ENCODE results near the gene MTERF2. TPM values are rescaled to one million over a fixed set of nuclear protein-coding genes. Genes with fewer than 3 reads are reported as not detected.

Gene MTERF2, protein sequence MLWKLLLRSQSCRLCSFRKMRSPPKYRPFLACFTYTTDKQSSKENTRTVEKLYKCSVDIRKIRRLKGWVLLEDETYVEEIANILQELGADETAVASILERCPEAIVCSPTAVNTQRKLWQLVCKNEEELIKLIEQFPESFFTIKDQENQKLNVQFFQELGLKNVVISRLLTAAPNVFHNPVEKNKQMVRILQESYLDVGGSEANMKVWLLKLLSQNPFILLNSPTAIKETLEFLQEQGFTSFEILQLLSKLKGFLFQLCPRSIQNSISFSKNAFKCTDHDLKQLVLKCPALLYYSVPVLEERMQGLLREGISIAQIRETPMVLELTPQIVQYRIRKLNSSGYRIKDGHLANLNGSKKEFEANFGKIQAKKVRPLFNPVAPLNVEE
- 10 to 100 TPM in 3 of 4 donors, 1 to 10 TPM in 1; 3.8 to 31.5 (median 18.6) TPM for total RNA-seq

DNA sequence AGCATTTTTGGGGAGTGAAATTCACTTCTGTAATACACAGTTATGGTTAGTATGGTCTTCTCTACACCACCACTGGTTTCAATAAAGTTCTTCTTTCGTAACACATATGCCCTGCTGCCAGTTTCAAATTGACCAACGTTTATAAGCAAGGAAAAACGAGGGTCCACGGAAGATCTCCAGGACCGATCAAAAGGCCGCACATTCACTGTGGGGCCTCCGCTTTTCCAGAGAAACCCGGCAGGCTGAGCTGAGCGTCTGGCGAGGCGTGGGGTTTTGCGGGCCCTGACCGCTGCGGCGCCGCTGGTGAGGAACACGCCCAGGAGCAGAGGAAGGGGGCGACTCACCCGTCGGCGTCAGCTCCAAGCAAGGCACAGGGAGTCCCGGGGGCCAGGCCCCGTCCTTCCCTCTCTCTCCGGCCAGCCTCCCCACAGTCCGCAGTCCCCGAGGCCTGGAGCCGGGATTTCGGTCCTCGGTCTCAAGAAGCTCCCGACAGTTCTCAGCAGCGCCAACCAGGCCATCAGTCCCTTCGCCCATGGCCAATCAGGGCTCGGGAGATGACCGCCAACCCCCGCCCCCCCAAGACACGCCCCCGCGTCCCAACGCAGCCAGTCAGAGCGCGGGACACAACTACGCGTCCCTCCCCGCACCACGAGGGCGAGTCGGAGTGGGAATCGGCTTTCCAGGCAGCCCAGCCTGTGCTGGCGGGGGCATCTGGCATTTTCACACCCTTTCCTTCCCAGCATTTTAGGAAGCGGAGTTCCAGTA, at the start of gene MTERF2:
MTERF2 (minus strand) TSS at position 522 of the 765 bp plus-strand sequence. CDS start 8,432 bp downstream, outside the sequence.
- H3K27me3 ChIP-seq: no peaks in the 10 kb centered on the region
- H3K4me1 ChIP-seq: no peaks in the 10 kb centered on the region

DNA sequence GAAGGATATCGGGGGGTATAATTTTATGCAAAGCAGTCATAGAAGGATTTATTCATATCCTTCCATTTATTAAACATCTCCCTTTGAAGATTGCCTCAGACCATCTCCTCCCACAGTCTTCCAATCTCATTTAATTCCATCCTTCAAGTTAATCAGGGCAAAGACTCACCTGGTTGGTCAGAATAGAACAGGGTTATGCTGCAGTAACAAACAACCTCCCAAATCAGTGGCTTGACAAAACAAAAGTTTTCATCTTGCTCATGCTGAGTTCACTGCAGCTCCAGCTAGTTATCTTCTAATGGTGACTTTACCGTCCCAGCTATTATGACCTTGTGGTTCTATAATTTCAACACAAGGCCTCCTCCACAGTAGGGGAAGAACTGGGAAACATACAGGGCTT, 48.8 kb upstream of the MTERF2 start:
- H3K9me3 ChIP-seq: no peaks in the 10 kb centered on the region

More for the DNA sequence above, at the start of gene MTERF2:
- DNase-seq: peak; percentile 91 to 92
- Histone ChIP-seq H3K9me3 (no peaks in the 10 kb centered on the region), H3K36me3 (no peaks in the 10 kb centered on the region), H3K27ac (peak within 1 kb of the TSS; percentile 90 to 91), H3K4me3 (peak within 1 kb of the TSS; percentile 62 to 83)
- TF ChIP-seq POLR2A (IDR thresholded peaks at IDR 0.05): peak; percentile 68 to 82
- TF ChIP-seq, protein P1, sequence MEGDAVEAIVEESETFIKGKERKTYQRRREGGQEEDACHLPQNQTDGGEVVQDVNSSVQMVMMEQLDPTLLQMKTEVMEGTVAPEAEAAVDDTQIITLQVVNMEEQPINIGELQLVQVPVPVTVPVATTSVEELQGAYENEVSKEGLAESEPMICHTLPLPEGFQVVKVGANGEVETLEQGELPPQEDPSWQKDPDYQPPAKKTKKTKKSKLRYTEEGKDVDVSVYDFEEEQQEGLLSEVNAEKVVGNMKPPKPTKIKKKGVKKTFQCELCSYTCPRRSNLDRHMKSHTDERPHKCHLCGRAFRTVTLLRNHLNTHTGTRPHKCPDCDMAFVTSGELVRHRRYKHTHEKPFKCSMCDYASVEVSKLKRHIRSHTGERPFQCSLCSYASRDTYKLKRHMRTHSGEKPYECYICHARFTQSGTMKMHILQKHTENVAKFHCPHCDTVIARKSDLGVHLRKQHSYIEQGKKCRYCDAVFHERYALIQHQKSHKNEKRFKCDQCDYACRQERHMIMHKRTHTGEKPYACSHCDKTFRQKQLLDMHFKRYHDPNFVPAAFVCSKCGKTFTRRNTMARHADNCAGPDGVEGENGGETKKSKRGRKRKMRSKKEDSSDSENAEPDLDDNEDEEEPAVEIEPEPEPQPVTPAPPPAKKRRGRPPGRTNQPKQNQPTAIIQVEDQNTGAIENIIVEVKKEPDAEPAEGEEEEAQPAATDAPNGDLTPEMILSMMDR (IDR thresholded peaks at IDR 0.05): no peak
- intact Hi-C loops (cut with DNase I; ENCODE audit: low total_unique reads): loop anchor here (10.0 kb wide), 1 partner anchor 108 kb away; the partner anchor contains the start of gene CRY1

DNA sequence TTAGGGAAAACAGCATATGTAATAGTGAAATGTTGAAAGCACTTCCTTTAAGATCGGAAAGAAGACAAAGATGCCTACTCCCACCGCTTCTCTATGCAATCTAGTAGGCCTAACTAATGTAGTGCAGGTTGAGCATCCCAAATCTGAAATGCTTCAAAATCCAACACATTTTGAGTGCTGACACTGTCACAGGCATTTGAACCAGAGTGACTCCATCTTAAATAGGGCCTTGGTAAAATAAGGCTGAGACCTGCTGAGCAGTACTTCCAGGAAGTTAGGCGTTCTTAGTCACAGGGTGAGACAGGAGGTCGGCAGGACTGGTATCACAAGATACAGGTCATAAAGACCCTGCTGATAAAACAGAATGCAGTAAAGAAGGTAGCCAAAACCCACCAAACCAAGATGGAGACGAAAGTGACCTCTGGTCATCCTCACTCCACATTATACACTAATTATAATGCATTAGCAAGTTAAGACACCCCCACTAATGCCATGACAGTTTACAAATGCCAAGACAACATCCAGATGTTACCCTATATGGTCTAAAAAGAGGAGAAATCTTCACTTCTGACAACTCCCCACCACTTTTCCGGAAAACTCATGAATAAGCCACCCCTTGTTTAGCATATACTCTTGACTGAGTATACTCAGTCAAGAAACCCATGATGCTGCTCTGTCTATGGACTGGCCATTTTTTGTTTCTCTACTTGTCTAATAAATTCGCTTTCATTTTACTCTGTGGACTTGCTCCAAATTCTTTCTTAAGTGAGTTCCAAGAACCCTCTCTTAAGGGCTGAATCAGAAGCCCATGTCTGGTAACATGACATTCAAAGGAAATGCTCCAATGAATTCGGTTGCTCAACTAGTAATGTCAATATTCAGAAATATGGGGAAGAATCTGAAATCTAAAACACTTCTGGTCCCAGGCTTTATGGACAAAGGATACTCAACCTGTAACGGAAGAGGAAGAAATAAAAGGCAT, 47.1 kb upstream of the MTERF2 start:
- no peak for DNase-seq
- no peaks in the 10 kb centered on the region for H3K9me3 ChIP-seq
- H3K27ac ChIP-seq: no peak overlapping the region
- intact Hi-C loops (cut with DNase I; ENCODE audit: low total_unique reads): no loop called here
- TF ChIP-seq POLR2A (IDR thresholded peaks at IDR 0.05): no peak
- TF ChIP-seq, protein P1 (IDR thresholded peaks at IDR 0.05): no peak
- no peaks in the 10 kb centered on the region for H3K4me1 ChIP-seq
- H3K36me3 ChIP-seq: no peaks in the 10 kb centered on the region
- H3K27me3 ChIP-seq: no peaks in the 10 kb centered on the region
- H3K4me3 ChIP-seq: no peak overlapping the region

More for the DNA sequence above, 48.8 kb upstream of the MTERF2 start:
- Histone ChIP-seq H3K36me3 (no peaks in the 10 kb centered on the region), H3K4me1 (no peaks in the 10 kb centered on the region), H3K4me3 (no peak overlapping the region), H3K27me3 (no peaks in the 10 kb centered on the region), H3K27ac (no peak overlapping the region)
- intact Hi-C loops (cut with DNase I; ENCODE audit: low total_unique reads): no loop called here
- DNase-seq: no peak
- TF ChIP-seq POLR2A (IDR thresholded peaks at IDR 0.05): no peak
- TF ChIP-seq, protein P1 (IDR thresholded peaks at IDR 0.05): no peak

DNA sequence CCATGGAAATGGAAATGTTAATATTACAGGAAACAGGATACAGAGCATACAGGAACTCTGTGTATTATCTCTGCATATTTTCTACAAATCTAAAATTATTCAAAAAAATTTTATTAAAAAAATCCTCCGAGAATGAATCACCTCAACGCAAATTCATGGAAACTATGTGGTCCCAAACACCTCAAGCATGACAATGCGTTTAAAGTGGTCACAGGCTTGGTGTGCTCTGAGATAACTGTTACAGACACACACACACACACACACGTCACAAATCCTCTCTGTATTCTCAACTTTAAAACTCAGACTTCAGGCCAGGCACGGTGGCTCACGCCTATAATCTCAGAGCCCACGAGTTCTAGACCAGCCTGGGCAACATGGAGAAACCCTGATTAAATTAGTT, 45.3 kb upstream of the MTERF2 start:
- no peak overlapping the region for H3K27ac ChIP-seq
- DNase-seq: no peak
- H3K36me3 ChIP-seq: no peaks in the 10 kb centered on the region
- no peaks in the 10 kb centered on the region for H3K27me3 ChIP-seq
- TF ChIP-seq, protein P1 (IDR thresholded peaks at IDR 0.05): no peak
- no peak for TF ChIP-seq POLR2A (IDR thresholded peaks at IDR 0.05)
- no peaks in the 10 kb centered on the region for H3K9me3 ChIP-seq
- H3K4me3 ChIP-seq: no peak overlapping the region
- peaks cover 0 to 9% of the 10 kb centered on the region in 2 donors for H3K4me1 ChIP-seq
- intact Hi-C loops (cut with DNase I; ENCODE audit: low total_unique reads): no loop called here
